B cell (primary cell): ENCODE measurements around the gene PRUNE2.

ENCODE experiments used
- EZH2 ChIP-seq: IDR thresholded peaks from 2 replicates; pipeline ENCODE4 v1.6.1; 2012; ENCODE audit warnings: borderline replicate concordance, low read depth, mild to moderate bottlenecking, moderate library complexity, low read length; ENCODE audit not compliant: insufficient read depth, poor library complexity, severe bottlenecking
- TF ChIP-seq, protein P1 (sequence below): fragments of 200-600 bp; IDR thresholded peaks from one replicate; pipeline ENCODE4 v1.8.0; 2022; ENCODE audit warnings: antibody characterized with exemption, mild to moderate bottlenecking

DNA sequence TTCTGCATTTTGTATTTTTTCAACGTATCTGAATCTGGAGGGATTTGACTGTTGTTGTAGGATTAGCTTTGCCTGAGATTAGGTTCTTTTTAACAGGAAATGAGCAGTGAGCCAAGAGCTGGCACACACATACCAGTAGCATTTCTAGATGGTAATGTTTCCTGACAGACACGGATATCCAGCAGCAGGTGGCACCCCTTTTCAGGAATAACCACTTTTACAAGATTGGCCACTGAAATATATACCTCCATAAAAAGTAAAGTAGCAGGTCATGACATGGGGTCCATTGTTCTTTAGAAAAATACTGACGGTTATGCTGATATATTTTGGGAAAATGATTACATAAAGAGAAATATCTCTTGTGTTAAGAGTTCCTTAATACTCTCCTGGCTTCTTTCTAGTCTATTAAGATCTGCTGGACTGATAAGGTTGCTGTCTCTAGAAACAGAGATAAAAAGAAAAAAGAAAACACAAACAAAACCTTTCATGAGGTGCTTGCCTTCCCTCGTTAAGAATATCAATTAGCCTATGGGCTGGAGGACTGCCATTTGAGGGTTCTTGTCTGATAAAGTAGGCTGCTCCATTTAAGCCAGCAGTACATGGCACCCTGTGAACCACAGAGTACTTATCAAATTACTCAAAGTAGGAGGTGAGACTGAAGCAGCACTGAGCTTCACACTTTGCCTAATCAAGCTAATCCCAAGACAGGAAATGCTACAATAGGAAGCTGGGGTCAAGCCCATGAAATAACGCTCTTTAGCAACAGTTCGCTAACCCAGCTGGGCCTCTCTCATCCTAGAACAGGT lies 243.2 kb downstream of the PRUNE2 start:
- TF ChIP-seq, protein P1, sequence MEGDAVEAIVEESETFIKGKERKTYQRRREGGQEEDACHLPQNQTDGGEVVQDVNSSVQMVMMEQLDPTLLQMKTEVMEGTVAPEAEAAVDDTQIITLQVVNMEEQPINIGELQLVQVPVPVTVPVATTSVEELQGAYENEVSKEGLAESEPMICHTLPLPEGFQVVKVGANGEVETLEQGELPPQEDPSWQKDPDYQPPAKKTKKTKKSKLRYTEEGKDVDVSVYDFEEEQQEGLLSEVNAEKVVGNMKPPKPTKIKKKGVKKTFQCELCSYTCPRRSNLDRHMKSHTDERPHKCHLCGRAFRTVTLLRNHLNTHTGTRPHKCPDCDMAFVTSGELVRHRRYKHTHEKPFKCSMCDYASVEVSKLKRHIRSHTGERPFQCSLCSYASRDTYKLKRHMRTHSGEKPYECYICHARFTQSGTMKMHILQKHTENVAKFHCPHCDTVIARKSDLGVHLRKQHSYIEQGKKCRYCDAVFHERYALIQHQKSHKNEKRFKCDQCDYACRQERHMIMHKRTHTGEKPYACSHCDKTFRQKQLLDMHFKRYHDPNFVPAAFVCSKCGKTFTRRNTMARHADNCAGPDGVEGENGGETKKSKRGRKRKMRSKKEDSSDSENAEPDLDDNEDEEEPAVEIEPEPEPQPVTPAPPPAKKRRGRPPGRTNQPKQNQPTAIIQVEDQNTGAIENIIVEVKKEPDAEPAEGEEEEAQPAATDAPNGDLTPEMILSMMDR: no peak
- TF ChIP-seq EZH2: no peak
